CD4-positive, alpha-beta T cell treated with Interferon gamma for 1 hour (primary cell): Measurements from ENCODE around the gene PAX3.

Experiments
- DNase-seq: peaks from one replicate; pipeline ENCODE4 v3.0.0-alpha.2; 2020

Gene PAX3

GRCh38 chr2:222298311-222299150 lies at the start of gene PAX3:
Gene PAX3, minus strand, starts transcription at chr2:222298998. Its CDS starts 383 bp downstream, at chr2:222298615.
- DNase-seq, result no peak

- DNase-seq, result no peak
Measured at GRCh38 chr2:222341331-222341730, 42.5 kb upstream of the PAX3 start.

GRCh38 chr2:222338374-222338773 lies 39.6 kb upstream of the PAX3 start:
- DNase-seq, result no peak

GRCh38 chr2:222336931-222337330 lies 38.1 kb upstream of the PAX3 start:
- DNase-seq, result no peak

- DNase-seq, result no peak
Measured at GRCh38 chr2:222336442-222336841, 37.6 kb upstream of the PAX3 start.

GRCh38 chr2:222334914-222335313 lies 36.1 kb upstream of the PAX3 start:
- no peak for DNase-seq

- DNase-seq, result no peak
Measured at GRCh38 chr2:222333397-222333796, 34.6 kb upstream of the PAX3 start.

- no peak for DNase-seq
Measured at GRCh38 chr2:222332116-222332515, 33.3 kb upstream of the PAX3 start.

GRCh38 chr2:222330910-222331309 lies 32.1 kb upstream of the PAX3 start:
- DNase-seq, result no peak

GRCh38 chr2:222322236-222322635 lies 23.4 kb upstream of the PAX3 start:
- DNase-seq, result no peak

- DNase-seq, result no peak
Measured at GRCh38 chr2:222320436-222321395, 21.9 kb upstream of the PAX3 start.

GRCh38 chr2:222319586-222320435 lies 21.0 kb upstream of the PAX3 start:
- DNase-seq, result no peak

- DNase-seq, result no peak
Measured at GRCh38 chr2:222318712-222319585, 20.2 kb upstream of the PAX3 start.

GRCh38 chr2:222318026-222318711 lies 19.4 kb upstream of the PAX3 start:
- no peak for DNase-seq

GRCh38 chr2:222315443-222316121 lies 16.8 kb upstream of the PAX3 start:
- DNase-seq, result no peak

- no peak for DNase-seq
Measured at GRCh38 chr2:222313816-222314215, 15.0 kb upstream of the PAX3 start.

- DNase-seq, result no peak
Measured at GRCh38 chr2:222311978-222312738, 13.4 kb upstream of the PAX3 start.

GRCh38 chr2:222311319-222311977 lies 12.7 kb upstream of the PAX3 start:
- DNase-seq, result no peak

GRCh38 chr2:222310747-222311318 lies 12.0 kb upstream of the PAX3 start:
- DNase-seq, result no peak
